ENCODE data around the gene DARS2. TPM values are rescaled to one million over a fixed set of nuclear protein-coding genes. Genes with fewer than 3 reads are reported as not detected.

Gene DARS2
- total RNA-seq, 1 experiment from 2014 or later, result 25.6 TPM

- TF ChIP-seq EZH2phosphoT487 (IDR thresholded peaks at IDR 0.05; ENCODE audit: borderline replicate concordance) (no peak), JUND (IDR thresholded peaks at IDR 0.05) (no peak; the same call in 1 of the 2 replicates), RAD21 (IDR thresholded peaks at IDR 0.05; ENCODE audit: low read depth) (no peak)
Observed at GRCh38 chr1:173867753-173868265, 43.3 kb downstream of the DARS2 start, which contains the start of gene GAS5 (continued).

- Histone ChIP-seq H3K4me1 (ENCODE audit: control insufficient read depth in 1 of 2, insufficient read depth in 2 of 2, low read length in 2 of 2) (peaks cover 11 to 34% of the 10 kb centered on the region in 2 experiments; a peak in 3 of 4 replicates), H3K79me2 (ENCODE audit: insufficient read depth, low read length) (peaks cover 38% of the 10 kb centered on the region), H3K27me3 (ENCODE audit: insufficient read depth, low read length) (no peaks in the 10 kb centered on the region), H3K4me2 (ENCODE audit: low read length) (peak within 1 kb of the TSS; percentile 95), H3K9ac (ENCODE audit: low read length) (peak within 1 kb of the TSS; percentile 94), H2AFZ (ENCODE audit: low read depth, low read length, poor library complexity, severe bottlenecking) (peak within 1 kb of the TSS; percentile 69), H3K36me3 (ENCODE audit: control insufficient read depth in 1 of 2, insufficient read depth in 2 of 2, low read length in 2 of 2) (peaks cover 33 to 42% of the 10 kb centered on the region in 2 experiments), H4K20me1 (ENCODE audit: insufficient read depth) (peaks cover 32% of the 10 kb centered on the region; the same call in 1 of the 2 replicates), H3K9me2 (ENCODE audit: insufficient read depth) (no peaks in the 10 kb centered on the region), H3K27ac (ENCODE audit: low read depth, low read length) (peak within 1 kb of the TSS; percentile 91), H3K9me3 (ENCODE audit: control insufficient read depth in 1 of 2, insufficient read depth in 1 of 2, low read depth in 1 of 2, low read length in 2 of 2) (no peaks in the 10 kb centered on the region), H3K4me3 (replicated peaks in 1 of 2; ENCODE audit: low read depth in 1 of 2, low read length in 2 of 2) (peak within 1 kb of the TSS; percentile 69 to 94)
- CTCF ChIA-PET, result no interaction called here
- peak; percentile 76 for ATAC-seq
- BruUV-seq (replicated peaks), result no TSS peak
- RAD21 ChIA-PET (ENCODE audit: low non-redundant PET in 1 of 2, low total read pairs in 2 of 2, uncharacterized antibody in 2 of 2, unreplicated experiment in 2 of 2), result no interaction called here
- intact Hi-C loops (cut with micrococcal nuclease), result loop anchor here (2.0 to 10.0 kb wide), 2 partner anchors 206 to 346 kb away; no protein-coding TSS in a partner anchor
- peak; percentile 79 for DNase-seq (ENCODE audit: low read depth, low spot score)
- POLR2A ChIA-PET, result interaction anchor here (0.6 to 1.9 kb wide), 9 partner anchors 8 to 1131 kb away, joined by 3 to 11 read pairs (median 4); partner anchors contain the start of gene RC3H1
- no peak for TF ChIP-seq REST (IDR thresholded peaks at IDR 0.05; ENCODE audit: low read depth)
- peak; percentile 39 for TF ChIP-seq RAD21 (IDR thresholded peaks at IDR 0.05; ENCODE audit: low read depth)
- TF ChIP-seq SIN3A (IDR thresholded peaks at IDR 0.05; ENCODE audit: low read depth), result peak; percentile 77
- peak; percentile 45; the same call in 1 of the 2 replicates for TF ChIP-seq ELF1 (IDR thresholded peaks at IDR 0.05; ENCODE audit: borderline replicate concordance, low read depth)
- TF ChIP-seq POLR2AphosphoS5 (IDR thresholded peaks at IDR 0.05; ENCODE audit: low read depth, low read length), result peak; percentile 61; the same call in 1 of the 2 replicates
- TF ChIP-seq EZH2 (IDR thresholded peaks at IDR 0.05), result no peak
- peak; percentile 35; the same call in 1 of the 2 replicates for TF ChIP-seq SP1 (IDR thresholded peaks at IDR 0.05; ENCODE audit: low read depth)
- peak; percentile 40 for TF ChIP-seq YY1 (IDR thresholded peaks at IDR 0.05; ENCODE audit: extremely low read depth, insufficient replicate concordance, low read depth, low read length)
- TF ChIP-seq CBX3 (IDR thresholded peaks at IDR 0.05; ENCODE audit: low read depth), result peak; percentile 12; the same call in 1 of the 2 replicates
- peak; percentile 77 for TF ChIP-seq EGR1 (IDR thresholded peaks at IDR 0.05; ENCODE audit: low read depth)
- TF ChIP-seq TCF7L2 (IDR thresholded peaks at IDR 0.05; ENCODE audit: borderline replicate concordance, extremely low read depth, insufficient read depth, insufficient read length), result peak; percentile 30
Observed at GRCh38 chr1:173868266-173869020, 44.0 kb downstream of the DARS2 start, which contains the start of gene ZBTB37. Gene ZBTB37, plus strand, starts transcription at chr1:173868380. Its CDS starts 1,846 bp downstream, at chr1:173870226.

Data from HCT116 (cell line).